ENCODE measurements around the gene FBXO5. TPM values are rescaled to one million over a fixed set of nuclear protein-coding genes. Genes with fewer than 3 reads are reported as not detected.

FBXO5 gene
- total RNA-seq, 1 experiment from 2014 or later = 67.9 TPM

DNA sequence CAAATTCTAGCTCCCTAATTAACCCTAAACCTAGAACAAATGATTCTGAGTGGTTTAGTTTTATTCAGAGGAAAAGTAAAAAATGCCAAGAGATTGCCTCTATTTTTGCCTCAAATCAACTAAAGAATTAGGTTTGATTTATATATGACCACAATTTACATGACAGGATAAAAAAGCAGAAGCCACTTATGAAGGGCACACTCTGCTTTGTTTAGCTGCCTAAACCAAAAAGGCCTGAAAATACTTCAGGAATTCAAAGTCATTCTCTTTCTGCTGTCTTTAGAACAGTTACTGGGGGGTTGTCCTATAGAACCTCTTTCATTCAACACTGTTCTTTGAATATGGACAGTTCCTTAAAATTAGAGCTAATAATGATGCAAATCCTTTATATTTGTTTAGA lies 5.3 kb downstream of the FBXO5 start:
- CTCF ChIA-PET = no interaction called here
- Histone ChIP-seq H3K4me3 (ENCODE audit: low read depth, low read length, poor library complexity, severe bottlenecking) (no peak overlapping the region), H3K27ac (ENCODE audit: low read depth, low read length, poor library complexity, severe bottlenecking) (no peak overlapping the region), H3K27me3 (replicated peaks; ENCODE audit: insufficient read depth, low read depth, low read length, poor library complexity) (no peaks in the 10 kb centered on the region), H3K4me1 (ENCODE audit: insufficient read depth, low read length, poor library complexity, severe bottlenecking) (peaks cover 47% of the 10 kb centered on the region), H3K36me3 (ENCODE audit: insufficient read depth, low read length, poor library complexity, severe bottlenecking) (peaks cover 79% of the 10 kb centered on the region), H3K9me3 (ENCODE audit: low read depth, low read length, poor library complexity, severe bottlenecking) (no peaks in the 10 kb centered on the region)
- POLR2A ChIA-PET (ENCODE audit: low non-redundant PET) = no interaction called here
- DNase-seq (ENCODE audit: low spot score) = no peak
- no TSS peak for BruUV-seq (replicated peaks)
- TF ChIP-seq EZH2 (IDR thresholded peaks at IDR 0.05; ENCODE audit: borderline replicate concordance, low read depth, low read length, poor library complexity, severe bottlenecking) = no peak
- TF ChIP-seq, protein P1, sequence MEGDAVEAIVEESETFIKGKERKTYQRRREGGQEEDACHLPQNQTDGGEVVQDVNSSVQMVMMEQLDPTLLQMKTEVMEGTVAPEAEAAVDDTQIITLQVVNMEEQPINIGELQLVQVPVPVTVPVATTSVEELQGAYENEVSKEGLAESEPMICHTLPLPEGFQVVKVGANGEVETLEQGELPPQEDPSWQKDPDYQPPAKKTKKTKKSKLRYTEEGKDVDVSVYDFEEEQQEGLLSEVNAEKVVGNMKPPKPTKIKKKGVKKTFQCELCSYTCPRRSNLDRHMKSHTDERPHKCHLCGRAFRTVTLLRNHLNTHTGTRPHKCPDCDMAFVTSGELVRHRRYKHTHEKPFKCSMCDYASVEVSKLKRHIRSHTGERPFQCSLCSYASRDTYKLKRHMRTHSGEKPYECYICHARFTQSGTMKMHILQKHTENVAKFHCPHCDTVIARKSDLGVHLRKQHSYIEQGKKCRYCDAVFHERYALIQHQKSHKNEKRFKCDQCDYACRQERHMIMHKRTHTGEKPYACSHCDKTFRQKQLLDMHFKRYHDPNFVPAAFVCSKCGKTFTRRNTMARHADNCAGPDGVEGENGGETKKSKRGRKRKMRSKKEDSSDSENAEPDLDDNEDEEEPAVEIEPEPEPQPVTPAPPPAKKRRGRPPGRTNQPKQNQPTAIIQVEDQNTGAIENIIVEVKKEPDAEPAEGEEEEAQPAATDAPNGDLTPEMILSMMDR (conservative IDR thresholded peaks at IDR 0.05; ENCODE audit: low read depth, low read length) = no peak
- intact Hi-C loops (cut with micrococcal nuclease; ENCODE audit: unreplicated experiment) = no loop called here

DNA sequence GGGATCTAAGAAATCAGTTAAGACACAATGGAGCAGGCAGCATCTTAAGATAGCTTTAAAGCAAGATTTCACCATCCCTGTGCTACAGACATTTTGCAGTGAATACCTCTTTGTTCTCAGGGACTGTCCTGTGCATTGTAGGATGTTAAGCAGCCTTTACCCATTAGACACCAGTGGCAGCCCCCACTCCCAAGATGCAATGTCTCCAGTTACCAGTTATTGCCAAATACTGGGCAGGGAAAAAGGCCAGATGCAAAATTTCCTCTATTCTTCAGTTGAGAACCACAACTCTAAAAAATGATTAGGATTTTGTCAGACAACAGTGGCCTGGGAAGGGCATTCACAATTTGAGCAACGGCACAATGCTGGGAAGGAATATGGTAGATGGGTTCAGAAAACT lies 6.1 kb downstream of the FBXO5 start:
- POLR2A ChIA-PET (ENCODE audit: low non-redundant PET) = no interaction called here
- CTCF ChIA-PET = no interaction called here
- no peaks in the 10 kb centered on the region for H3K27me3 ChIP-seq (replicated peaks; ENCODE audit: insufficient read depth, low read depth, low read length, poor library complexity)
- no peak overlapping the region for H3K4me3 ChIP-seq (ENCODE audit: low read depth, low read length, poor library complexity, severe bottlenecking)
- no peak for DNase-seq (ENCODE audit: low spot score)
- intact Hi-C loops (cut with micrococcal nuclease; ENCODE audit: unreplicated experiment) = no loop called here
- peaks cover 47% of the 10 kb centered on the region for H3K4me1 ChIP-seq (ENCODE audit: insufficient read depth, low read length, poor library complexity, severe bottlenecking)
- no TSS peak for BruUV-seq (replicated peaks)
- no peak overlapping the region for H3K27ac ChIP-seq (ENCODE audit: low read depth, low read length, poor library complexity, severe bottlenecking)
- H3K36me3 ChIP-seq (ENCODE audit: insufficient read depth, low read length, poor library complexity, severe bottlenecking) = peaks cover 87% of the 10 kb centered on the region
- TF ChIP-seq EZH2 (IDR thresholded peaks at IDR 0.05; ENCODE audit: borderline replicate concordance, low read depth, low read length, poor library complexity, severe bottlenecking) = no peak
- TF ChIP-seq, protein P1 (conservative IDR thresholded peaks at IDR 0.05; ENCODE audit: low read depth, low read length) = no peak
- H3K9me3 ChIP-seq (ENCODE audit: low read depth, low read length, poor library complexity, severe bottlenecking) = no peaks in the 10 kb centered on the region

DNA sequence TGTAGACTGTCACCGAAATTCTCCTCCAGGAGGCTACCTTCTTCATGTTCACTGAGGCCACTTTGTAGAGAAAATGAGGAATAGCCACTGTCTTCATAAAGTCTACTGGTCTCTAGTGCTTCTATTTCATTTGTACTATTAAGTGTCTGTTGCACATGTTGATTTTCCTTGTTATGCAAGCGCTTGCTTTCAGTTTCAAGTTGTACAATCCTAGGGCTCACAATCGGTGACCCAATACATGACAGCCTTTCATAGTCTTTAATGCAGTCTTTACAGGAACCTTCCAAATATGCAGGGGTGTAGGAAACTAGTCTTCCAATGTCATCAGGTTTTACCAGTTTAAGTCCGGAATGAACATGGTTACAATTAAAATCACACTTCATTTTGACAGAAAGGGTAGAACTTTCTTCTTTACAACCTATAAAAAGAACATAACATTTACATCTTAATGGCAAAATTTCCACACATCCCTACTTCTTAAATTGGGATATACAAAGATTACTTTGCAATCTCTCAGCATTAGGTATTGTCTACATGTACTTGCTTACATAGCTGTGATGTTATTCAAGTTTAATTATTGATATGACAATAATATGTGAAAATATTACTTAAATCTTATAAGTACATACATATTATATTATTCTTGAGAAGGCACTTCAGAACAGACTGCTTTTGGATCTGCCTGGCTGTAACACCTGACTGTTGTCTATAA lies 7.5 kb downstream of the FBXO5 start:
- H3K27ac ChIP-seq (ENCODE audit: low read depth, low read length, poor library complexity, severe bottlenecking) = no peak overlapping the region
- intact Hi-C loops (cut with micrococcal nuclease; ENCODE audit: unreplicated experiment) = no loop called here
- no peaks in the 10 kb centered on the region for H3K9me3 ChIP-seq (ENCODE audit: low read depth, low read length, poor library complexity, severe bottlenecking)
- no peak for TF ChIP-seq EZH2 (IDR thresholded peaks at IDR 0.05; ENCODE audit: borderline replicate concordance, low read depth, low read length, poor library complexity, severe bottlenecking)
- no peak overlapping the region for H3K4me3 ChIP-seq (ENCODE audit: low read depth, low read length, poor library complexity, severe bottlenecking)
- no peak for DNase-seq (ENCODE audit: low spot score)
- no TSS peak for BruUV-seq (replicated peaks)
- peaks cover 47% of the 10 kb centered on the region for H3K4me1 ChIP-seq (ENCODE audit: insufficient read depth, low read length, poor library complexity, severe bottlenecking)
- ChIA-PET CTCF (no interaction called here), POLR2A (ENCODE audit: low non-redundant PET) (no interaction called here)
- H3K36me3 ChIP-seq (ENCODE audit: insufficient read depth, low read length, poor library complexity, severe bottlenecking) = peaks cover 99% of the 10 kb centered on the region
- H3K27me3 ChIP-seq (replicated peaks; ENCODE audit: insufficient read depth, low read depth, low read length, poor library complexity) = no peaks in the 10 kb centered on the region

DNA sequence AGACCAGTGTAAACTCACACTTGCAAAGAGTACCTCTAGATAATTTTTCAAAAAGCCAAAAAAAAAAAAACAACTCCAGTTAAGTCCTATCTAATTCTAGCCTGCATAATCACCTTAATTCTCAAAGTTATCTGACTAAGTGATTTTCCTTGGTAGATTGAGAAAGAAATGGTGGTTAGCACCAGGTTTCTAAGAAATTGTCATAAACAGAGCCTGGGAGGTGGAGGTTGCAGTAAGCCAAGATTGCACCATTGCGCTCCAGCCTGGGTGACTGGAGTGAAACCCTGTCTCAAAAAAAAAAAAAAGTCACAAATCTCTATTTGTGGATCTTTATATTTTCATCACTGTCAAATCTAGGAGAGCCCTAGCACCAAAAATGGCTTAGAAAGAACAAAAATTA lies 8.9 kb downstream of the FBXO5 start:
- peaks cover 97% of the 10 kb centered on the region for H3K36me3 ChIP-seq (ENCODE audit: insufficient read depth, low read length, poor library complexity, severe bottlenecking)

More for the DNA sequence above, 8.9 kb downstream of the FBXO5 start:
- no peak overlapping the region for H3K27ac ChIP-seq (ENCODE audit: low read depth, low read length, poor library complexity, severe bottlenecking)
- POLR2A ChIA-PET (ENCODE audit: low non-redundant PET) = no interaction called here
- H3K4me3 ChIP-seq (ENCODE audit: low read depth, low read length, poor library complexity, severe bottlenecking) = no peak overlapping the region
- CTCF ChIA-PET = interaction anchor here (0.7 kb wide), 1 partner anchor 831 kb away, joined by 11 read pairs; no protein-coding TSS in a partner anchor
- no peak for DNase-seq (ENCODE audit: low spot score)
- no peak for TF ChIP-seq EZH2 (IDR thresholded peaks at IDR 0.05; ENCODE audit: borderline replicate concordance, low read depth, low read length, poor library complexity, severe bottlenecking)
- TF ChIP-seq, protein P1 (conservative IDR thresholded peaks at IDR 0.05; ENCODE audit: low read depth, low read length) = no peak
- H3K27me3 ChIP-seq (replicated peaks; ENCODE audit: insufficient read depth, low read depth, low read length, poor library complexity) = no peaks in the 10 kb centered on the region
- peaks cover 33% of the 10 kb centered on the region for H3K4me1 ChIP-seq (ENCODE audit: insufficient read depth, low read length, poor library complexity, severe bottlenecking)
- H3K9me3 ChIP-seq (ENCODE audit: low read depth, low read length, poor library complexity, severe bottlenecking) = peaks cover 10% of the 10 kb centered on the region
- intact Hi-C loops (cut with micrococcal nuclease; ENCODE audit: unreplicated experiment) = no loop called here
- BruUV-seq (replicated peaks) = no TSS peak

Data from A673 (cell line).